SU-DHL-6 (cell line): ENCODE results near the gene TECPR2.
"Not testable (repeated sequence)": the region's sequence is repeated elsewhere in the genome, so short reads cannot be mapped to it uniquely, and the experiment has no call there.

Experiments used
- CTCF ChIP-seq: fragments of 200-600 bp; sonication (generic); IDR thresholded peaks from one replicate; pipeline ENCODE4 v1.5.1; 2017; ENCODE audit warnings: antibody characterized with exemption, mild to moderate bottlenecking, low read length, moderate library complexity; ENCODE audit not compliant: insufficient read depth, poor library complexity, severe bottlenecking
- EZH2phosphoT487 ChIP-seq: fragments of 200-600 bp; sonication (generic), shearing (Covaris generic); conservative IDR thresholded peaks from 2 replicates; pipeline ENCODE4 v1.6.1; 2018; ENCODE audit warnings: mild to moderate bottlenecking, antibody characterized with exemption, low read length, moderate library complexity, mixed read lengths

GRCh38 chr14:102329381-102329780, 33.4 kb upstream of the TECPR2 start:
- TF ChIP-seq CTCF, EZH2phosphoT487: not testable (repeated sequence)
